HCT116 (cell line): ENCODE data around the gene UGT1A9. TPM values are rescaled to one million over a fixed set of nuclear protein-coding genes. Genes with fewer than 3 reads are reported as not detected.

Experiments used
- ATAC-seq: fragments of 200-7000 bp; cut with Tn5 transposase; 2 replicates; pipeline ENCODE4 v1.9.1; 2020; ENCODE audit warnings: mild to moderate bottlenecking, moderate library complexity
- BruUV-seq: library from RNA; stranded (reverse); fragments of 400-500 nt; replicated peaks from 2 replicates; lab custom pipeline; 2021; lab: Mats Ljungman, UMichigan
- CTCF ChIA-PET: fragments of 300-600 bp; sonication (Branson Sonifier 250); formaldehyde crosslinking; loops from one replicate; lab custom pipeline; 2021; ENCODE audit warnings: antibody characterized with exemption; lab: Charles Lee
- POLR2A ChIA-PET: fragments of 300-600, 350-600 bp; sonication (Branson Sonifier 250); formaldehyde crosslinking; loops from one replicate; lab custom pipeline; 2021; ENCODE audit warnings: antibody characterized with exemption; lab: Charles Lee
- RAD21 ChIA-PET, 2 experiments: fragments of 300-600 bp; sonication (Branson Sonifier 250); formaldehyde crosslinking; loops; one replicate each; lab custom pipeline; 2023; ENCODE audit warnings: low total read pairs in 2 of 2; ENCODE audit not compliant: uncharacterized antibody in 2 of 2, unreplicated experiment in 2 of 2, low non-redundant PET in 1 of 2; lab: Charles Lee
- DNase-seq: peaks from one replicate; pipeline ENCODE4 v3.0.0-alpha.2; 2010; ENCODE audit warnings: low read depth, low spot score
- H2AFZ ChIP-seq: fragments of 200-600 bp; shearing (Covaris generic), sonication (generic); 2 replicates; pipeline ENCODE4 v1.6.1; 2017; ENCODE audit warnings: low read depth, mixed run types, mixed read lengths, antibody characterized with exemption, low read length; ENCODE audit not compliant: poor library complexity, severe bottlenecking
- H3K27ac ChIP-seq: 2 replicates; pipeline ENCODE4 v1.5.1; 2012; ENCODE audit warnings: low read depth, low read length
- H3K27me3 ChIP-seq: fragments of 200-600 bp; sonication (generic); 2 replicates; pipeline ENCODE4 v1.6.1; 2016; ENCODE audit warnings: mixed run types, low read length, mixed read lengths; ENCODE audit not compliant: insufficient read depth
- H3K36me3 ChIP-seq, 2 experiments: fragments of 200-500 bp in 1 of 2; fragments of 200-600 bp in 1 of 2; sonication (Bioruptor generic) in 1 of 2; sonication (generic) in 1 of 2; 2 replicates each; pipeline versions ENCODE4 v1.5.1 to v1.6.1; 2014 to 2016; ENCODE audit warnings: low read length in 2 of 2, inconsistent platforms in 1 of 2, mixed read lengths in 1 of 2, mixed run types in 1 of 2; ENCODE audit not compliant: insufficient read depth in 2 of 2, control insufficient read depth in 1 of 2
- H3K4me1 ChIP-seq, 2 experiments: fragments of 200-600 bp in 1 of 2; sonication (generic) in 1 of 2; 2 replicates each; pipeline versions ENCODE4 v1.5.1 to v1.6.1; 2012 to 2017; ENCODE audit warnings: low read length in 2 of 2, inconsistent platforms in 1 of 2, mild to moderate bottlenecking in 1 of 2, mixed read lengths in 1 of 2, mixed run types in 1 of 2, moderate library complexity in 1 of 2; ENCODE audit not compliant: insufficient read depth in 2 of 2, control insufficient read depth in 1 of 2
- H3K4me2 ChIP-seq: fragments of 200-600 bp; sonication (generic); 2 replicates; pipeline ENCODE4 v1.6.1; 2017; ENCODE audit warnings: mixed run types, low read length, mixed read lengths
- H3K4me3 ChIP-seq, 2 experiments: fragments of 200-600 bp in 1 of 2; sonication (generic) in 1 of 2; replicated peaks in 1 of 2; 2 replicates each; pipeline ENCODE4 v1.5.1; 2011 to 2016; ENCODE audit warnings: low read length in 2 of 2, control low read depth in 1 of 2, low read depth in 1 of 2, mild to moderate bottlenecking in 1 of 2, mixed read lengths in 1 of 2, mixed run types in 1 of 2
- H3K79me2 ChIP-seq: fragments of 200-600 bp; sonication (generic); 2 replicates; pipeline ENCODE4 v1.6.1; 2017; ENCODE audit warnings: mild to moderate bottlenecking, mixed run types, low read length, moderate library complexity, mixed read lengths; ENCODE audit not compliant: insufficient read depth
- H3K9ac ChIP-seq: fragments of 200-600 bp; sonication (generic); 2 replicates; pipeline ENCODE4 v1.6.1; 2016; ENCODE audit warnings: low read length, mixed read lengths
- H3K9me2 ChIP-seq: fragments of 200-600 bp; sonication (generic), shearing (Covaris generic); 2 replicates; pipeline ENCODE4 v1.6.1; 2017; ENCODE audit warnings: mixed run types, mild to moderate bottlenecking, moderate library complexity; ENCODE audit not compliant: insufficient read depth
- H3K9me3 ChIP-seq, 2 experiments: fragments of 200-500 bp in 1 of 2; fragments of 200-600 bp in 1 of 2; sonication (Bioruptor generic) in 1 of 2; sonication (generic) in 1 of 2; 2 replicates each; pipeline ENCODE4 v1.6.1; 2014 to 2017; ENCODE audit warnings: low read length in 2 of 2, mixed read lengths in 2 of 2, inconsistent platforms in 1 of 2, low read depth in 1 of 2, mild to moderate bottlenecking in 1 of 2, mixed run types in 1 of 2, moderate library complexity in 1 of 2; ENCODE audit not compliant: control insufficient read depth in 1 of 2, insufficient read depth in 1 of 2
- H4K20me1 ChIP-seq: fragments of 200-600 bp; sonication (generic), shearing (Covaris generic); 2 replicates; pipeline ENCODE4 v1.6.1; 2017; ENCODE audit warnings: mixed run types, mild to moderate bottlenecking, moderate library complexity; ENCODE audit not compliant: insufficient read depth
- CBX3 ChIP-seq: IDR thresholded peaks from 2 replicates; pipeline ENCODE4 v1.6.1; 2012; ENCODE audit warnings: low read depth
- CEBPB ChIP-seq: IDR thresholded peaks from 2 replicates; pipeline ENCODE4 v1.6.1; 2012; ENCODE audit warnings: low read depth
- CTCF ChIP-seq, 3 experiments: fragments of 200-600 bp in 1 of 3; sonication (generic) in 1 of 3; IDR thresholded peaks in 2 of 3; conservative IDR thresholded peaks in 1 of 3; 2 replicates each; pipeline ENCODE4 v1.5.1; 2012 to 2017; ENCODE audit warnings: low read depth in 2 of 3, low read length in 2 of 3, antibody characterized with exemption in 1 of 3, borderline replicate concordance in 1 of 3, control low read depth in 1 of 3, mild to moderate bottlenecking in 1 of 3, mixed read lengths in 1 of 3, mixed run types in 1 of 3, moderate library complexity in 1 of 3; ENCODE audit not compliant: insufficient read depth in 1 of 3
- EZH2 ChIP-seq: fragments of 200-600 bp; sonication (generic); IDR thresholded peaks from 2 replicates; pipeline ENCODE4 v1.6.1; 2017; ENCODE audit warnings: antibody characterized with exemption, mixed run types
- EZH2phosphoT487 ChIP-seq: fragments of 200-600 bp; IDR thresholded peaks from 2 replicates; pipeline ENCODE4 v1.6.1; 2018; ENCODE audit warnings: antibody characterized with exemption, borderline replicate concordance
- FOSL1 ChIP-seq: IDR thresholded peaks from 2 replicates; pipeline ENCODE4 v1.6.1; 2012; ENCODE audit warnings: low read depth
- JUND ChIP-seq: IDR thresholded peaks from 2 replicates; pipeline ENCODE4 v1.6.1; 2012
- MAX ChIP-seq: IDR thresholded peaks from 2 replicates; pipeline ENCODE4 v1.6.1; 2012
- POLR2A ChIP-seq: IDR thresholded peaks from 2 replicates; pipeline ENCODE4 v1.7.0; 2011; ENCODE audit warnings: borderline replicate concordance; ENCODE audit not compliant: insufficient read depth, insufficient read length; ENCODE audit errors: extremely low read depth
- RAD21 ChIP-seq: IDR thresholded peaks from 2 replicates; pipeline ENCODE4 v1.6.1; 2012; ENCODE audit warnings: low read depth, mild to moderate bottlenecking
- SIN3A ChIP-seq: IDR thresholded peaks from 2 replicates; pipeline ENCODE4 v1.6.1; 2012; ENCODE audit warnings: low read depth
- SRF ChIP-seq: IDR thresholded peaks from 2 replicates; pipeline ENCODE4 v1.6.1; 2012; ENCODE audit warnings: low read depth
- TCF7L2 ChIP-seq: IDR thresholded peaks from 2 replicates; pipeline ENCODE4 v1.7.0; 2011; ENCODE audit warnings: borderline replicate concordance, inconsistent platforms; ENCODE audit not compliant: insufficient read depth, insufficient read length; ENCODE audit errors: extremely low read depth
- ZFX ChIP-seq: fragments of 450-650 bp; IDR thresholded peaks from 2 replicates; pipeline ENCODE4 v1.6.1; 2017
- intact Hi-C: fragments of 100-400 bp; cut with micrococcal nuclease; formaldehyde crosslinking; loops from 2 replicates; pipeline ENCODE4 v1.10.0; 2022
- total RNA-seq: library from RNA; stranded (reverse); gene quantifications from one replicate; pipeline ENCODE4 v1.2.1, GENCODE V29; 2021; ENCODE audit not compliant: unreplicated experiment

UGT1A9 gene
- total RNA-seq, 1 experiment from 2014 or later: not detected

DNA sequence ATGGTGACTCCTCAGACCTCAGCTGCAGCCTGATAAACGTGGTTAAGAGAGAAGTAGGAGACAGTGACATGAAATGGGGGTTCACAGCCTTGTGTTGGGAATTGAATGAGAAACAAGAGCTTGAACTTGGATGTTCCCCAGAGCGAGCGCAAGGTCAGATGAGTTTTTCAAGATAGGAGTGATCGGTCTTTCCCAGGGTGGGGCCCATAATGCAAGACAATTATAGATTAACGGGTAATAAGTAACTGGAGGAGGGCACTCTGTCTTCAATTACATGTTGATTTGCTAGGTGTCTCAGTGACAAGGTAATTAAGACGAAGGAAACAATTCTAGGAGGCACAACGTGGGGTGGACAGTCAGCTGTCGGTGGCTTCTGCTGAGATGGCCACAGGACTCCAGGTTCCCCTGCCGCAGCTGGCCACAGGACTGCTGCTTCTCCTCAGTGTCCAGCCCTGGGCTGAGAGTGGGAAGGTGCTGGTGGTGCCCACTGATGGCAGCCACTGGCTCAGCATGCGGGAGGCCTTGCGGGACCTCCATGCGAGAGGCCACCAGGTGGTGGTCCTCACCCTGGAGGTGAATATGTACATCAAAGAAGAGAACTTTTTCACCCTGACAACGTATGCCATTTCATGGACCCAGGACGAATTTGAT lies 41.0 kb downstream of the UGT1A9 start, which contains the start of gene UGT1A5:
UGT1A5 (plus strand) TSS at position 297 of the 651 bp plus-strand sequence; CDS start at position 382, 85 bp downstream.
- Histone ChIP-seq H3K36me3 (no peaks in the 10 kb centered on the region), H3K9me3 (no peaks in the 10 kb centered on the region), H3K4me3 (no peak within 1 kb of the TSS), H2AFZ (peak within 1 kb of the TSS; percentile 52), H4K20me1 (no peaks in the 10 kb centered on the region), H3K4me2 (no peak within 1 kb of the TSS), H3K79me2 (no peaks in the 10 kb centered on the region), H3K9me2 (no peaks in the 10 kb centered on the region), H3K27ac (no peak within 1 kb of the TSS), H3K27me3 (peaks cover 11% of the 10 kb centered on the region; the same call in 1 of the 2 replicates), H3K9ac (no peak within 1 kb of the TSS), H3K4me1 (no peaks in the 10 kb centered on the region)
- TF ChIP-seq EZH2 (no peak), CBX3 (no peak), SIN3A (no peak), SRF (no peak), JUND (no peak), POLR2A (no peak), TCF7L2 (no peak), RAD21 (no peak), CTCF (IDR thresholded peaks at IDR 0.05 in 2 of 3, conservative IDR thresholded peaks at IDR 0.05 in 1 of 3; ENCODE audit: borderline replicate concordance in 1 of 3, insufficient read depth in 1 of 3, low read depth in 2 of 3, low read length in 2 of 3) (no peak), MAX (no peak), CEBPB (no peak), FOSL1 (no peak), ZFX (no peak), EZH2phosphoT487 (no peak)
- ChIA-PET RAD21 (no interaction called here), CTCF (interaction anchor here (1.1 kb wide), 1 partner anchor 16 kb away, joined by 3 read pairs; the partner anchor contains the start of gene UGT1A3), POLR2A (no interaction called here)
- BruUV-seq: no TSS peak
- DNase-seq (no peak), ATAC-seq (no peak)
- intact Hi-C loops: no loop called here
